Measurements from ENCODE around the gene ORMDL2.

- TF ChIP-seq CTCF (conservative IDR thresholded peaks at IDR 0.05) = no peak
- TF ChIP-seq EZH2 (IDR thresholded peaks at IDR 0.05; ENCODE audit: low read depth) = no peak
These were observed 20.3 kb upstream of the ORMDL2 start for GRCh38 chr12:55797550-55797949.

All from PC-9 (cell line).